ENCODE measurements around the gene CNIH3.

Gene CNIH3

GRCh38 chr1:224745394-224745793 lies 129.3 kb downstream of the CNIH3 start:
- no peak for DNase-seq (ENCODE audit: low spot score)

- DNase-seq (ENCODE audit: low spot score): no peak
Measured at GRCh38 chr1:224745924-224746323, 129.8 kb downstream of the CNIH3 start.

DNA sequence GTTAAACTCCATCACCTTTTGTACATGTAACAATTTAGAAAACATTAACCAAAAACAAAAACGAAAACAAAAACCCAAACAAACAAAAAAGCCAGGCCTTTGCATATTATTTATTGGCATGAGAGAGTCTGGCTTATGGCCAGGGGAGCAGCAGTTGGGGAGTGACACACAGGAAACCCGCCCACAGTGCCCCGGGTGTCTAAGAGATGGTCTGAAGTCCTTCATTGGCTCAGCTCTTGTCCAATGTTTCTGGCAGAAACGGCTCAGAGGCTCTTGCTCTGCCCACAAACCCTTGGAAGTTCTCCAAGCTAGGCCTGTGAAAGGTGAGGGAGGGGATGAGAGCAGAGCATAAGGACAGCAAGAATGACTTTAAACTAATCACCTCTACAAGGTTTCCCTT lies 131.5 kb downstream of the CNIH3 start:
- DNase-seq (ENCODE audit: low spot score): no peak

DNA sequence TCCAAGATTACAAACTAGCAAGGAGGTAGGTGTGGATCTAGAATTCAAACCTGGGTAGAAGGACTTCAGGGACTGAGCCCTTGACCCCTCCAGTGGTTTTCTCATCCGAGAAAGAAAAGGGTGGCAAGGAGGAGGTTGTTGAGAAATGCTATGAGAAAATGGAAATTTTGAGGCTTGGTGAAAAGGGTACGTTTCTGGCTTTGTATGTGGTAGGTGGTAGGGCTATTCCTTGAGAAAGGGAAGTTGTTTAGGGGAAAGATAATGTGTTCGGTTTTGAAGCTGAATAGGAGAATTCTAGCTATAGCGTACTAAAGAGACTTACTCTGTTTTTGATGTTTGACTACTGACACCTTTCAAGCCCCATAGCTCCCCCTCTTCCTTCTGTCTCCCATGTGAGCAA lies 133.8 kb downstream of the CNIH3 start:
- DNase-seq (ENCODE audit: low spot score): no peak

- no peak for DNase-seq (ENCODE audit: low spot score)
Measured at GRCh38 chr1:224751624-224752311, 135.7 kb downstream of the CNIH3 start.

- DNase-seq (ENCODE audit: low spot score): no peak
Measured at GRCh38 chr1:224753491-224753890, 137.4 kb downstream of the CNIH3 start.

DNA sequence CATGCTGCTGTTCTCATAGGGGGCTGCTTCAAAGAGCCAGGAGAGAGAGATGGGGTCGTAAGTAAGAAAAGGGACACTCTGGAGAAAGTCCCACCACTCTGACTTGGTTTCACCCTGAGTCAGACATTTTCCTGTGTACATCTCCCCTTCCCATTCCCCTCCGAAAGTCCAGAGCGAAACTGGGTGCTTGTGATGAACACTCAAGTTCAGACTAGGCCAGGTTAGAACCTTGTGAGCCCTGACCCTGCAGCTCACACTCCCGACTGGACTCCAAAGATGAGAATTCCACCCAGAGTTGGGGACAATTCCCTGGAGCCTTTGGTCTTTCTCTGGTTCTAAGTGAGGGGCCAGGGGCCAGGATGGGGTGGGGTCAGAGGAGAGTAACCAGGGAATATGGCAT lies 139.5 kb downstream of the CNIH3 start:
- DNase-seq (ENCODE audit: low spot score): no peak

DNA sequence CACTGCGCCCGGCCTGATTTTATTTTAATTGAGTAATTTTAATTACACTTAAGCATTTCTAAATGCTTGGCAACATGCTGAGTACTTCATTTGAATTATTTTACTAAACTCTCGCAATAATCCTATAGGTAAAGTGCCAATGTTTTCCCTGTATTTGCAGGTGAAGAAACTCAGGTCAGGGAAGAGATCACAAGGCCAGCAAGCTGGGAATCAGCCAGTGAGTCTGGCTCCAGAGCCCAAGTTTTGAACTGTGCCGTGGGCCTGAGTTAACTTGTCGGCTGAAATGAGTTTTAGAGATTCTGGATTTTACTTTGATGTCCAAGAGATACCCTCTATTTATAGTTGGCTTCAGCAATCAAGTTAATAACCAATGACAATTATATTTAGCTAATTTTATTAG lies 141.4 kb downstream of the CNIH3 start:
- no peak for DNase-seq (ENCODE audit: low spot score)

- no peak for DNase-seq (ENCODE audit: low spot score)
Measured at GRCh38 chr1:224759135-224759534, 143.0 kb downstream of the CNIH3 start.

DNA sequence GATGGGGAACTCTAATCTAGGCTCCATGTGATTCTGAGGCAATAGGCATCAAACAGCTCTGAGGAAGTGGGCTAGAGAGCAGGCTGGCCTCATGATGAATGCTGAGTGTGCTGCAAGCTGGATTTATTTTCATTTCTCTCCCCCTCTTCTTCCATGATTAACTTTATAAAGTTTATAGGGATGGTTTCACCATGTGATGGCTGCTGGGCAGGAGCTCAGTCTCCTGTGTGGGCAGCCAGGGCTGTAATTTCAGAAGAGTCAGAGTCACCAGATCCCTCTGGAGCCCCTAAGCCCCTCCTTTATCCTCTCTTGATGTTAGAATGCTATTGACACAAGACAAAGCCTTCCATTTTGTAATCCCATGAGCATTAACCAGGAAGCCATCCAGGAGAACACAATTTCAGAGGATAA lies 143.6 kb downstream of the CNIH3 start:
- no peak for DNase-seq (ENCODE audit: low spot score)

DNA sequence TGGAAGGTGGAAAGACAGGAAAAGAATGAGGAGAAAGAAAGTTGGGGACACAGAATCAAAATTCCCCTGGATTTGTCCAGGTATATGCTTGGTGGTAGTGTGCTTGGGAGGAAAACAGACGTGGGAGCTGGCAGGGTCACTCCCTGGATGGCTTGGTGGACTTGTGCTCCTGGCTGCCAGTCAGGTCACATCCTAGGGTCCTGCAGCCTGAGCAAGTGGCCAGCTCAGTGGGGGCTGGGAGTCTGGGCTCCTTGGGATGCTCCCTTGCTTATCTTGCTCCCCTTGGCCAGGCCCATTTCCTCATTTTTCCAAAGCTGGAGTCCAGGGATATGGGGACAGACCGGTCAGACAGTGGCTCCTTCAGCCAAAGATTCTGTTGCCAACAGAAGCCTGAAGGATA lies 144.0 kb downstream of the CNIH3 start:
- DNase-seq (ENCODE audit: low spot score): no peak

GRCh38 chr1:224761245-224761644 lies 145.1 kb downstream of the CNIH3 start:
- DNase-seq (ENCODE audit: low spot score): no peak

DNA sequence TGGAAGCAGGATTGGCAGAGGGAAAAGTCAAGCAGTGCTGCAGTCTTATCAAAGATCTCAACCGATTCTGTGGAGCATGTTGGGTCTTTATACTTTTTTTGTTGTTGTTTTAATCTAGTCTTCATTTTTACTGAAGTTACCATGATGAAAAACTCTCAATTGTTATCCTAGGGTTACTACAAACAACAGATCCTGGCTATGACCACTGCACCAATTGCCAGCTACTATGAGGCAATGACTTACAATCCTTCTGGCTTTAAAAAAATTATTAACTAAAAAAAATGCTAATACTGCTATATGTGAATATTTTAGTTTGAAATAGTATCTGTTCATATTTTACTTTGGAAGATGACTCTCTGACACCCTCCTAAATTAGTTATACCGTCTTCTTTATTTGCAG lies 145.9 kb downstream of the CNIH3 start:
- no peak for DNase-seq (ENCODE audit: low spot score)

GRCh38 chr1:224762701-224763100 lies 146.6 kb downstream of the CNIH3 start:
- DNase-seq (ENCODE audit: low spot score): no peak

DNA sequence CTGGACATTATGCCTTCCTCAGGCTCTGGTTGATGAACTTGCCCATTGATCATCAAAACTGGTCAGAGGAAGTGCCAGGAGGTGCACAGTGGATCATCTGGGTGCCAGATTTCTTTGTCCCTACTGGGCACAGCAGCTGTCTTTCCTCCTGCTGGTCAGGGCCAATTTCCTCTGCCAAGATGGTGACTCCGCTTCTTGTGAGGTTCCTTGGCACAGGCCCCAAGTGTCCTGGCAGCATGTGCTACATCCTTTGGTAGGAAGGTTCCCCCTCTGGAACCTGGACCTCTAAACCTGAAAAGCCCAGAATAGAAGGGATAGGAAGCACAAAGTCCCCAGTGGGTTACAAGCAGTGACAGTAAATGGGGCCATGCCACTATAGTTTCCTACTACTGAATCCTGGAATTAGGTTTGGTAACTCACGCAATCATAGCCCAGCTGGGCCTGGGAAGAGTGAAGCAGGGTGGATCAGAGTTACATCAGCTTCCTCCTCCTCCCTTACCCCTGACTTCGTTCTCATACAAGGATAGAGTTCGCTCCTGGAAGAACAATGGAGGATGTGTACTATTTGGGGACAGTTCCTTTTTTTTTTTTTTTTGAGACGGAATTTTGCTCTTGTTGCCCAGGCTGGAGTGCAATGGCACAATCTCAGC lies 147.1 kb downstream of the CNIH3 start:
- DNase-seq (ENCODE audit: low spot score): no peak

DNA sequence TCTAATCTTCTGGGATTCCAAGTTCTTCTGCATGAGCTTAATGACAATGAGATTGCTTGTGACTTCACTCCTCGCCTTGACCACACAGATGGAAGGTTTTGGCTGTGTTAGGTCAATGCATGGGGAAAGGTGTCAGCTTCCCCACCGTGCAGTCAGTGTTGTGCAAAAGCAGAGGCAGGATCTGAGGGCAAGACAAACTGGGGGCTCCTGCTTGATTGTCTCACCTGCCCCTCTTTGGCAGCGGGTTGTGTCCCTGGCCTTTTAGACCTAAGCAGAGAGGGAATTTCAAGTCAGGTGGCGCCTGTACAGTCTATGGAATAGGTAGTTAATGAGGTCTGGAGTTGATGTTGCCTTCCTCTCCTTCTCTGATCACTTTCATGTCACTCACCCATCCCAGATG lies 150.1 kb downstream of the CNIH3 start:
- DNase-seq (ENCODE audit: low spot score): no peak

GRCh38 chr1:224767031-224767430 lies 150.9 kb downstream of the CNIH3 start:
- DNase-seq (ENCODE audit: low spot score): no peak

DNA sequence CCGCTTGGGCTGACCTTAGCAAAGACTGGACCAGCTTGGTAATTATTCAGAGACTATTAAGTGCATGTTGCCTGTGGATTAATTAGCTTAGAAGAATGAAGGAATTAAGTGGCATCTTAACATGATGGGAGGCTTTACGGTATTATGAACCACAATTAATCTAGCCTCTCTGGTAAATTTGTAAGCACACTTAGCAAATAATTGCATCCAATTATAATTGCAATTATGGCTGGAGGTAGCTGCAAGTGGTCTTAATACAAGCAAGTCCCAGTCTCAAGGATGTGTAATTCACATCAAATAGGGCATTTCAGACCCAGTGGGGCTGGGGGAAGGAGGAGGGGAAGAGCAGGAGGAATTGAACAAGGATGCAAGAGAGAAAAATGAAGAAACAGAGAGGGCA lies 151.6 kb downstream of the CNIH3 start:
- DNase-seq (ENCODE audit: low spot score): no peak

- DNase-seq (ENCODE audit: low spot score): no peak
Measured at GRCh38 chr1:224768971-224769370, 152.9 kb downstream of the CNIH3 start.

DNA sequence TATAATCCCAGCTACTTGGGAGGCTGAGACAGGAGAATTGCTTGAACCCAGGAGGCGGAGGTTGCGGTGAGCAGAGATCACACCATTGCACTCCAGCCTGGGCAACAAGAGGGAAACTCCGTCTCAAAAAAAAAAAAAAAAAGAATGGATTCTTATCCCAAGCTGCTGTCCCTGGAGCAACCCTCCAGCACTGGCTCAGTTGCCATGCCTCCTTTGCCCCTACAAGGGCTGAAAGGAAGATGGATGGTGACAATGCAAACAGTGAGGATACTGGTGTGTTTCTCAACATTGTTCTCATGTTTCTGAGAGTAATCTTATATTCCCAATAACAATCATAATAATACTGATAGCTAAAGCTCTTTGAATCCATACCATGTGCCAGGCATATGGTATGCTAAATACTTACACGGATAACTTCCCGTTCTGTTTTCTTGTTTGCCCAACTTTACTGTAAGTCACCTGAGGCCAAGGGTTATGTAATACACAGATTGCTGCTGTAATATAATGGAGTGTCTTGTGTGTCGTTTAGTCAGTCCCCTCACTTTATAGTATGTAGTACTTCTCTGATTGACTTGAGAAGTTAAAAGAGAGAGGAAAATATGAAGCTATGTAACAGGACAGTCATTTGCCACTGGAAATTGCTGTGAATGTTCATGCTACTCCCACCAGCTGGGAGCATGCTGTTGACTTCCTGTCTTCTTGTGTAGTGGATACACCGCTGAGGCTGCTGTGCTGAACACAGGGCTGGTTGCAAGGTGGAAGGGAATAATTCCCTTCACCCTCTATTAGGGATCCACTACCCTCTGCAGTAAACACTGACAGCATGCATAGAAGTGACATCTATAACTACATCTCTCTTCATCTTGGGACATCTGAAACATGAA lies 153.6 kb downstream of the CNIH3 start:
- no peak for DNase-seq (ENCODE audit: low spot score)

DNA sequence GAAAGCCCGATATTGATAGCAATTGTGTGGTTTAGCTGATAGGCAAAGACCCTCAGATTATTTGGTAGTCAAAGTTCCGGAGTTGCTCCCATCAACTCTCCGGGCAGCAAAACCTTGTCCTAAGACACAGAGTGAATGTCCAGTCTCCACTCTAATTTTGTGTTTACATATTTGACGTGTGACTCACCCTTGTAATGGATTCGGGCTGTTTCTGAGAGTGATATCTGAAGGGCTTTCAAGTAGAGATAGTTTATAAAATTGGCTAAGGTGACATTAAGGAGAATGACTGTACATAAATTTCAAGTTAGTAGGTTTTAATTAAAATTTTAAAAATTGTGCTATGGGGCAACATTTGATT lies 154.2 kb downstream of the CNIH3 start:
- no peak for DNase-seq (ENCODE audit: low spot score)

- no peak for DNase-seq (ENCODE audit: low spot score)
Measured at GRCh38 chr1:224773646-224774045, 157.5 kb downstream of the CNIH3 start.

DNA sequence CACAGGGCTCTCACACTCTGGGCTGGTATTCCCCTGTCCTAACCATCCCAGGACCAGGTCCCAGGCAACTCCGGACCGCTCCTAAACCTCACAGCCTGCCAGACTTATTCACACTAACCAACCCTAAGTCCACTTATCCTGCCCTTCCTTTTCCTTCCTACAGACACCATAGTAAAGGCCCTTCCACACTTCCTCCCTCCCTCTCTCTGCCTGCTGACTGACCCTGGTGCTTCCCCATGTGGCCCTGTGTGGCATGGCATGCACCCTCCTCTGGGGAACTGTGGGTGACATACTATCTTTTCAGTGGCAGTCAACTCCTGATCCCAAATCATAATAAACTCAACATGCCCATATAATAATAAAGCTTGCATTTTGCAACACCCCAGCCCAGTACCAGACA lies 158.3 kb downstream of the CNIH3 start:
- DNase-seq (ENCODE audit: low spot score): no peak
